WTC11 (cell line): ENCODE data around the gene MPST. TPM values are rescaled to one million over a fixed set of nuclear protein-coding genes. Genes with fewer than 3 reads are reported as not detected.

Experiments
- ATAC-seq: fragments of 200-7000 bp; cut with Tn5 transposase; 2 replicates; pipeline ENCODE4 v1.10.0; 2021; ENCODE audit warnings: mild to moderate bottlenecking, moderate library complexity
- CTCF ChIA-PET: fragments of 300-600 bp; sonication (Branson Sonifier 250); formaldehyde crosslinking; loops from one replicate; lab custom pipeline; 2021; ENCODE audit warnings: antibody characterized with exemption; lab: Charles Lee
- POLR2A ChIA-PET: fragments of 350-600 bp; sonication (Branson Sonifier 250); formaldehyde crosslinking; loops from one replicate; lab custom pipeline; 2021; ENCODE audit warnings: antibody characterized with exemption; lab: Charles Lee
- DNase-seq: peaks from one replicate; pipeline ENCODE4 v3.0.0; 2021; ENCODE audit warnings: low spot score
- H3K27ac Mint-ChIP-seq: 2 replicates; pipeline ENCODE4 v1.8.0; 2021; ENCODE audit warnings: mixed read lengths
- H3K27me3 Mint-ChIP-seq: 2 replicates; pipeline ENCODE4 v1.8.0; 2021; ENCODE audit warnings: low read depth, mild to moderate bottlenecking, moderate library complexity, mixed read lengths
- H3K36me3 Mint-ChIP-seq: 2 replicates; pipeline ENCODE4 v1.8.0; 2021; ENCODE audit warnings: mixed read lengths
- H3K4me1 Mint-ChIP-seq: 2 replicates; pipeline ENCODE4 v1.8.0; 2022; ENCODE audit warnings: mixed read lengths
- H3K4me3 Mint-ChIP-seq: 2 replicates; pipeline ENCODE4 v1.8.0; 2021; ENCODE audit warnings: mild to moderate bottlenecking, moderate library complexity, mixed read lengths
- H3K9me3 Mint-ChIP-seq: 2 replicates; pipeline ENCODE4 v1.8.0; 2021; ENCODE audit warnings: mixed read lengths
- CREM ChIP-seq: sonication (generic); formaldehyde crosslinking; IDR thresholded peaks from 2 replicates; pipeline ENCODE4 v1.8.1; 2022; ENCODE audit warnings: mild to moderate bottlenecking, missing genetic modification reagents, moderate library complexity
- ELF4 ChIP-seq: sonication (generic); formaldehyde crosslinking; IDR thresholded peaks from 2 replicates; pipeline ENCODE4 v1.8.1; 2022; ENCODE audit warnings: low read depth, mild to moderate bottlenecking, moderate library complexity, missing genetic modification reagents
- FOXP1 ChIP-seq: sonication (generic); formaldehyde crosslinking; IDR thresholded peaks from 2 replicates; pipeline ENCODE4 v1.8.0; 2022; ENCODE audit warnings: missing genetic modification reagents, mild to moderate bottlenecking, moderate library complexity, borderline replicate concordance
- JUN ChIP-seq: sonication (generic); formaldehyde crosslinking; IDR thresholded peaks from 2 replicates; pipeline ENCODE4 v1.8.0; 2023; ENCODE audit warnings: mild to moderate bottlenecking, missing genetic modification reagents
- KAT7 ChIP-seq: sonication (generic); formaldehyde crosslinking; IDR thresholded peaks from 2 replicates; pipeline ENCODE4 v1.8.1; 2023; ENCODE audit warnings: missing genetic modification reagents, mild to moderate bottlenecking, borderline replicate concordance
- NR2C2 ChIP-seq: sonication (generic); formaldehyde crosslinking; IDR thresholded peaks from 2 replicates; pipeline ENCODE4 v1.8.0; 2022; ENCODE audit warnings: mild to moderate bottlenecking, missing genetic modification reagents
- ZNF138 ChIP-seq: sonication (generic); formaldehyde crosslinking; conservative IDR thresholded peaks from 2 replicates; pipeline ENCODE4 v1.8.1; 2022; ENCODE audit warnings: mild to moderate bottlenecking, moderate library complexity, missing genetic modification reagents
- total RNA-seq: library from RNA; stranded (reverse); gene quantifications from 3 replicates; pipeline ENCODE4 v1.2.3, GENCODE V29; 2021
- TF ChIP-seq, protein P1 (sequence below): sonication (generic); formaldehyde crosslinking; IDR thresholded peaks from 2 replicates; pipeline ENCODE4 v1.8.0; 2023; ENCODE audit warnings: mild to moderate bottlenecking, missing genetic modification reagents
- TF ChIP-seq, protein P2 (sequence below): fragments of 250-450 bp; sonication (Bioruptor Pico); IDR thresholded peaks from 2 replicates; pipeline ENCODE4 v1.8.0; 2021; ENCODE audit warnings: mild to moderate bottlenecking
- TF ChIP-seq, protein P3 (sequence below): sonication (generic); formaldehyde crosslinking; IDR thresholded peaks from 2 replicates; pipeline ENCODE4 v1.8.0; 2023; ENCODE audit warnings: missing genetic modification reagents, mild to moderate bottlenecking, borderline replicate concordance
- TF ChIP-seq, protein P4 (sequence below): sonication (generic); formaldehyde crosslinking; IDR thresholded peaks from 2 replicates; pipeline ENCODE4 v1.8.1; 2023; ENCODE audit warnings: mild to moderate bottlenecking, missing genetic modification reagents, moderate library complexity
- TF ChIP-seq, protein P5 (sequence below): sonication (generic); formaldehyde crosslinking; IDR thresholded peaks from 2 replicates; pipeline ENCODE4 v1.8.1; 2022; ENCODE audit warnings: low read depth, missing genetic modification reagents, borderline replicate concordance
- TF ChIP-seq, protein P6 (sequence below): fragments of 250-450 bp; sonication (Bioruptor Pico); IDR thresholded peaks from 2 replicates; pipeline ENCODE4 v2.1.2; 2022; ENCODE audit warnings: mild to moderate bottlenecking, moderate library complexity
- TF ChIP-seq, protein P7 (sequence below): sonication (generic); formaldehyde crosslinking; IDR thresholded peaks from 2 replicates; pipeline ENCODE4 v1.8.0; 2022; ENCODE audit warnings: missing genetic modification reagents
- TF ChIP-seq, protein P8 (sequence below): fragments of 250-450 bp; sonication (Bioruptor Pico); IDR thresholded peaks from 2 replicates; pipeline ENCODE4 v1.9.0; 2021; ENCODE audit warnings: moderate library complexity, mild to moderate bottlenecking, inconsistent platforms, borderline replicate concordance
- TF ChIP-seq, protein P9 (sequence below): sonication (generic); formaldehyde crosslinking; IDR thresholded peaks from 2 replicates; pipeline ENCODE4 v1.8.1; 2023; ENCODE audit warnings: mild to moderate bottlenecking, missing genetic modification reagents

Gene MPST
- total RNA-seq, 1 experiment from 2014 or later = 86.6 TPM

DNA sequence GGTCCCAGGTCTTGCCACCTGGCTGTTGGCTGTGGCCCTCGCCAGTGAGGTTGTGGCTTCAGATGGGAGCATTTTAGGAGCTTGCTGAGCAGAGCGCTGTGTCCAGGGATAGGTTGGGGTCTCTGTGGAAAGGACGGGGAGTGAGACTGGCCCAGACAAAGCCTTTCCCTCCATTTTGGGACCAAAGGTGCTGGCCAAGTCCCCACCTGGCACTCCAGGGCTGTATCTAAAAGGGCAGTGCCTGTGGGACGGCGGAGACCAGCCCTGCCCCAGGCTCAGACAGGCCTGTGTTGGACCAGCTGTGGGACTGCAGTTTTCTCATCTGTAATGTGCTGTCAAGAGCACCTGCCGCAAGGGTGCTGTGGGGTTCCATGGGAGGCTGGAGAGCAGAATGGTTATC is 27.0 kb downstream of the MPST start (continued):
- TF ChIP-seq, protein P1, sequence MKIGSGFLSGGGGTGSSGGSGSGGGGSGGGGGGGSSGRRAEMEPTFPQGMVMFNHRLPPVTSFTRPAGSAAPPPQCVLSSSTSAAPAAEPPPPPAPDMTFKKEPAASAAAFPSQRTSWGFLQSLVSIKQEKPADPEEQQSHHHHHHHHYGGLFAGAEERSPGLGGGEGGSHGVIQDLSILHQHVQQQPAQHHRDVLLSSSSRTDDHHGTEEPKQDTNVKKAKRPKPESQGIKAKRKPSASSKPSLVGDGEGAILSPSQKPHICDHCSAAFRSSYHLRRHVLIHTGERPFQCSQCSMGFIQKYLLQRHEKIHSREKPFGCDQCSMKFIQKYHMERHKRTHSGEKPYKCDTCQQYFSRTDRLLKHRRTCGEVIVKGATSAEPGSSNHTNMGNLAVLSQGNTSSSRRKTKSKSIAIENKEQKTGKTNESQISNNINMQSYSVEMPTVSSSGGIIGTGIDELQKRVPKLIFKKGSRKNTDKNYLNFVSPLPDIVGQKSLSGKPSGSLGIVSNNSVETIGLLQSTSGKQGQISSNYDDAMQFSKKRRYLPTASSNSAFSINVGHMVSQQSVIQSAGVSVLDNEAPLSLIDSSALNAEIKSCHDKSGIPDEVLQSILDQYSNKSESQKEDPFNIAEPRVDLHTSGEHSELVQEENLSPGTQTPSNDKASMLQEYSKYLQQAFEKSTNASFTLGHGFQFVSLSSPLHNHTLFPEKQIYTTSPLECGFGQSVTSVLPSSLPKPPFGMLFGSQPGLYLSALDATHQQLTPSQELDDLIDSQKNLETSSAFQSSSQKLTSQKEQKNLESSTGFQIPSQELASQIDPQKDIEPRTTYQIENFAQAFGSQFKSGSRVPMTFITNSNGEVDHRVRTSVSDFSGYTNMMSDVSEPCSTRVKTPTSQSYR (CRISPR knock-in tag) = no peak
- TF ChIP-seq FOXP1 = no peak
- TF ChIP-seq, protein P2, sequence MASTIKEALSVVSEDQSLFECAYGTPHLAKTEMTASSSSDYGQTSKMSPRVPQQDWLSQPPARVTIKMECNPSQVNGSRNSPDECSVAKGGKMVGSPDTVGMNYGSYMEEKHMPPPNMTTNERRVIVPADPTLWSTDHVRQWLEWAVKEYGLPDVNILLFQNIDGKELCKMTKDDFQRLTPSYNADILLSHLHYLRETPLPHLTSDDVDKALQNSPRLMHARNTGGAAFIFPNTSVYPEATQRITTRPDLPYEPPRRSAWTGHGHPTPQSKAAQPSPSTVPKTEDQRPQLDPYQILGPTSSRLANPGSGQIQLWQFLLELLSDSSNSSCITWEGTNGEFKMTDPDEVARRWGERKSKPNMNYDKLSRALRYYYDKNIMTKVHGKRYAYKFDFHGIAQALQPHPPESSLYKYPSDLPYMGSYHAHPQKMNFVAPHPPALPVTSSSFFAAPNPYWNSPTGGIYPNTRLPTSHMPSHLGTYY = no peak
- TF ChIP-seq, protein P3, sequence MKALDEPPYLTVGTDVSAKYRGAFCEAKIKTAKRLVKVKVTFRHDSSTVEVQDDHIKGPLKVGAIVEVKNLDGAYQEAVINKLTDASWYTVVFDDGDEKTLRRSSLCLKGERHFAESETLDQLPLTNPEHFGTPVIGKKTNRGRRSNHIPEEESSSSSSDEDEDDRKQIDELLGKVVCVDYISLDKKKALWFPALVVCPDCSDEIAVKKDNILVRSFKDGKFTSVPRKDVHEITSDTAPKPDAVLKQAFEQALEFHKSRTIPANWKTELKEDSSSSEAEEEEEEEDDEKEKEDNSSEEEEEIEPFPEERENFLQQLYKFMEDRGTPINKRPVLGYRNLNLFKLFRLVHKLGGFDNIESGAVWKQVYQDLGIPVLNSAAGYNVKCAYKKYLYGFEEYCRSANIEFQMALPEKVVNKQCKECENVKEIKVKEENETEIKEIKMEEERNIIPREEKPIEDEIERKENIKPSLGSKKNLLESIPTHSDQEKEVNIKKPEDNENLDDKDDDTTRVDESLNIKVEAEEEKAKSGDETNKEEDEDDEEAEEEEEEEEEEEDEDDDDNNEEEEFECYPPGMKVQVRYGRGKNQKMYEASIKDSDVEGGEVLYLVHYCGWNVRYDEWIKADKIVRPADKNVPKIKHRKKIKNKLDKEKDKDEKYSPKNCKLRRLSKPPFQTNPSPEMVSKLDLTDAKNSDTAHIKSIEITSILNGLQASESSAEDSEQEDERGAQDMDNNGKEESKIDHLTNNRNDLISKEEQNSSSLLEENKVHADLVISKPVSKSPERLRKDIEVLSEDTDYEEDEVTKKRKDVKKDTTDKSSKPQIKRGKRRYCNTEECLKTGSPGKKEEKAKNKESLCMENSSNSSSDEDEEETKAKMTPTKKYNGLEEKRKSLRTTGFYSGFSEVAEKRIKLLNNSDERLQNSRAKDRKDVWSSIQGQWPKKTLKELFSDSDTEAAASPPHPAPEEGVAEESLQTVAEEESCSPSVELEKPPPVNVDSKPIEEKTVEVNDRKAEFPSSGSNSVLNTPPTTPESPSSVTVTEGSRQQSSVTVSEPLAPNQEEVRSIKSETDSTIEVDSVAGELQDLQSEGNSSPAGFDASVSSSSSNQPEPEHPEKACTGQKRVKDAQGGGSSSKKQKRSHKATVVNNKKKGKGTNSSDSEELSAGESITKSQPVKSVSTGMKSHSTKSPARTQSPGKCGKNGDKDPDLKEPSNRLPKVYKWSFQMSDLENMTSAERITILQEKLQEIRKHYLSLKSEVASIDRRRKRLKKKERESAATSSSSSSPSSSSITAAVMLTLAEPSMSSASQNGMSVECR (CRISPR knock-in tag) = no peak
- no peak for TF ChIP-seq ZNF138 (CRISPR knock-in tag)
- TF ChIP-seq, protein P4, sequence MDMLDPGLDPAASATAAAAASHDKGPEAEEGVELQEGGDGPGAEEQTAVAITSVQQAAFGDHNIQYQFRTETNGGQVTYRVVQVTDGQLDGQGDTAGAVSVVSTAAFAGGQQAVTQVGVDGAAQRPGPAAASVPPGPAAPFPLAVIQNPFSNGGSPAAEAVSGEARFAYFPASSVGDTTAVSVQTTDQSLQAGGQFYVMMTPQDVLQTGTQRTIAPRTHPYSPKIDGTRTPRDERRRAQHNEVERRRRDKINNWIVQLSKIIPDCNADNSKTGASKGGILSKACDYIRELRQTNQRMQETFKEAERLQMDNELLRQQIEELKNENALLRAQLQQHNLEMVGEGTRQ = no peak
- TF ChIP-seq JUN = no peak
- TF ChIP-seq, protein P5, sequence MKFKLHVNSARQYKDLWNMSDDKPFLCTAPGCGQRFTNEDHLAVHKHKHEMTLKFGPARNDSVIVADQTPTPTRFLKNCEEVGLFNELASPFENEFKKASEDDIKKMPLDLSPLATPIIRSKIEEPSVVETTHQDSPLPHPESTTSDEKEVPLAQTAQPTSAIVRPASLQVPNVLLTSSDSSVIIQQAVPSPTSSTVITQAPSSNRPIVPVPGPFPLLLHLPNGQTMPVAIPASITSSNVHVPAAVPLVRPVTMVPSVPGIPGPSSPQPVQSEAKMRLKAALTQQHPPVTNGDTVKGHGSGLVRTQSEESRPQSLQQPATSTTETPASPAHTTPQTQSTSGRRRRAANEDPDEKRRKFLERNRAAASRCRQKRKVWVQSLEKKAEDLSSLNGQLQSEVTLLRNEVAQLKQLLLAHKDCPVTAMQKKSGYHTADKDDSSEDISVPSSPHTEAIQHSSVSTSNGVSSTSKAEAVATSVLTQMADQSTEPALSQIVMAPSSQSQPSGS = no peak
- TF ChIP-seq NR2C2 (CRISPR knock-in tag) = no peak
- no peak for TF ChIP-seq ELF4
- no peak for TF ChIP-seq CREM
- TF ChIP-seq, protein P6, sequence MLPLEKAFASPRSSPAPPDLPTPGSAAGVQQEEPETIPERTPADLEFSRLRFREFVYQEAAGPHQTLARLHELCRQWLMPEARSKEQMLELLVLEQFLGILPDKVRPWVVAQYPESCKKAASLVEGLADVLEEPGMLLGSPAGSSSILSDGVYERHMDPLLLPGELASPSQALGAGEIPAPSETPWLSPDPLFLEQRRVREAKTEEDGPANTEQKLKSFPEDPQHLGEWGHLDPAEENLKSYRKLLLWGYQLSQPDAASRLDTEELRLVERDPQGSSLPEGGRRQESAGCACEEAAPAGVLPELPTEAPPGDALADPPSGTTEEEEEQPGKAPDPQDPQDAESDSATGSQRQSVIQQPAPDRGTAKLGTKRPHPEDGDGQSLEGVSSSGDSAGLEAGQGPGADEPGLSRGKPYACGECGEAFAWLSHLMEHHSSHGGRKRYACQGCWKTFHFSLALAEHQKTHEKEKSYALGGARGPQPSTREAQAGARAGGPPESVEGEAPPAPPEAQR = no peak
- TF ChIP-seq, all 79 proteins: peak for 0

DNA sequence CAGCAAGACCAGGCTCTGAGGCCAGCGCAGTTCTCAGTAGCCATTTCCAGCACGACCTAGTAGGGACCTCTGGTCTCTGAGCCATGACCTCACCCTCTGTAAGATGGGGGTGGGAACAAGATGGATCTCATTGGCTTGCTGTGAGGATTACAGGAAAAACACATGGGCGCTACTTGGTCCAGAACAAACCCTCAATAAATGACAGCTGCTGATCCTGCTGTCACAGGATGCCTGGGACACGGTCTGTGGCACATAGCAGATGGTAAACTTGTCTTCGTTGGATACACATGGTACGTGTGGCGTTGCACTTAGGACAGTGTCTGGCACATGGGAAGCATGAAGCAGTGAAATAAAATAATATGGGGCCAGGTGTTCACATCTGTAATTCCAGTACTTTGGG is 27.5 kb downstream of the MPST start:
- H3K27me3 Mint-ChIP-seq = peaks cover 15% of the 10 kb centered on the region
- POLR2A ChIA-PET = no interaction called here
- H3K4me1 Mint-ChIP-seq = peaks cover 9% of the 10 kb centered on the region; the same call in 1 of the 2 replicates
- ATAC-seq (no peak), DNase-seq (no peak)
- no peaks in the 10 kb centered on the region for H3K9me3 Mint-ChIP-seq
- CTCF ChIA-PET = interaction anchor here (0.5 to 3.2 kb wide), 10 partner anchors 10 to 212 kb away, joined by 3 to 21 read pairs (median 6); partner anchors contain the start of genes IL2RB, MPST and TST
- TF ChIP-seq, protein P7, sequence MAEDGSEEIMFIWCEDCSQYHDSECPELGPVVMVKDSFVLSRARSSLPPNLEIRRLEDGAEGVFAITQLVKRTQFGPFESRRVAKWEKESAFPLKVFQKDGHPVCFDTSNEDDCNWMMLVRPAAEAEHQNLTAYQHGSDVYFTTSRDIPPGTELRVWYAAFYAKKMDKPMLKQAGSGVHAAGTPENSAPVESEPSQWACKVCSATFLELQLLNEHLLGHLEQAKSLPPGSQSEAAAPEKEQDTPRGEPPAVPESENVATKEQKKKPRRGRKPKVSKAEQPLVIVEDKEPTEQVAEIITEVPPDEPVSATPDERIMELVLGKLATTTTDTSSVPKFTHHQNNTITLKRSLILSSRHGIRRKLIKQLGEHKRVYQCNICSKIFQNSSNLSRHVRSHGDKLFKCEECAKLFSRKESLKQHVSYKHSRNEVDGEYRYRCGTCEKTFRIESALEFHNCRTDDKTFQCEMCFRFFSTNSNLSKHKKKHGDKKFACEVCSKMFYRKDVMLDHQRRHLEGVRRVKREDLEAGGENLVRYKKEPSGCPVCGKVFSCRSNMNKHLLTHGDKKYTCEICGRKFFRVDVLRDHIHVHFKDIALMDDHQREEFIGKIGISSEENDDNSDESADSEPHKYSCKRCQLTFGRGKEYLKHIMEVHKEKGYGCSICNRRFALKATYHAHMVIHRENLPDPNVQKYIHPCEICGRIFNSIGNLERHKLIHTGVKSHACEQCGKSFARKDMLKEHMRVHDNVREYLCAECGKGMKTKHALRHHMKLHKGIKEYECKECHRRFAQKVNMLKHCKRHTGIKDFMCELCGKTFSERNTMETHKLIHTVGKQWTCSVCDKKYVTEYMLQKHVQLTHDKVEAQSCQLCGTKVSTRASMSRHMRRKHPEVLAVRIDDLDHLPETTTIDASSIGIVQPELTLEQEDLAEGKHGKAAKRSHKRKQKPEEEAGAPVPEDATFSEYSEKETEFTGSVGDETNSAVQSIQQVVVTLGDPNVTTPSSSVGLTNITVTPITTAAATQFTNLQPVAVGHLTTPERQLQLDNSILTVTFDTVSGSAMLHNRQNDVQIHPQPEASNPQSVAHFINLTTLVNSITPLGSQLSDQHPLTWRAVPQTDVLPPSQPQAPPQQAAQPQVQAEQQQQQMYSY (CRISPR knock-in tag) = no peak
- TF ChIP-seq JUN = no peak
- no peak for TF ChIP-seq KAT7
- no peak for TF ChIP-seq NR2C2 (CRISPR knock-in tag)
- TF ChIP-seq, protein P8, sequence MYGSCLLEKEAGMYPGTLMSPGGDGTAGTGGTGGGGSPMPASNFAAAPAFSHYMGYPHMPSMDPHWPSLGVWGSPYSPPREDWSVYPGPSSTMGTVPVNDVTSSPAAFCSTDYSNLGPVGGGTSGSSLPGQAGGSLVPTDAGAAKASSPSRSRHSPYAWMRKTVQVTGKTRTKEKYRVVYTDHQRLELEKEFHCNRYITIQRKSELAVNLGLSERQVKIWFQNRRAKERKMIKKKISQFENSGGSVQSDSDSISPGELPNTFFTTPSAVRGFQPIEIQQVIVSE (CRISPR knock-in tag) = no peak
- TF ChIP-seq, protein P9, sequence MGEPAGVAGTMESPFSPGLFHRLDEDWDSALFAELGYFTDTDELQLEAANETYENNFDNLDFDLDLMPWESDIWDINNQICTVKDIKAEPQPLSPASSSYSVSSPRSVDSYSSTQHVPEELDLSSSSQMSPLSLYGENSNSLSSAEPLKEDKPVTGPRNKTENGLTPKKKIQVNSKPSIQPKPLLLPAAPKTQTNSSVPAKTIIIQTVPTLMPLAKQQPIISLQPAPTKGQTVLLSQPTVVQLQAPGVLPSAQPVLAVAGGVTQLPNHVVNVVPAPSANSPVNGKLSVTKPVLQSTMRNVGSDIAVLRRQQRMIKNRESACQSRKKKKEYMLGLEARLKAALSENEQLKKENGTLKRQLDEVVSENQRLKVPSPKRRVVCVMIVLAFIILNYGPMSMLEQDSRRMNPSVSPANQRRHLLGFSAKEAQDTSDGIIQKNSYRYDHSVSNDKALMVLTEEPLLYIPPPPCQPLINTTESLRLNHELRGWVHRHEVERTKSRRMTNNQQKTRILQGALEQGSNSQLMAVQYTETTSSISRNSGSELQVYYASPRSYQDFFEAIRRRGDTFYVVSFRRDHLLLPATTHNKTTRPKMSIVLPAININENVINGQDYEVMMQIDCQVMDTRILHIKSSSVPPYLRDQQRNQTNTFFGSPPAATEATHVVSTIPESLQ (CRISPR knock-in tag) = no peak
- H3K27ac Mint-ChIP-seq = no peak overlapping the region
- H3K36me3 Mint-ChIP-seq = no peaks in the 10 kb centered on the region
- no peak overlapping the region for H3K4me3 Mint-ChIP-seq
